Measurements from ENCODE around the gene SELENOK. TPM values are rescaled to one million over a fixed set of nuclear protein-coding genes. Genes with fewer than 3 reads are reported as not detected.

Gene SELENOK
- total and polyA plus RNA-seq, 2 of the 13 experiments (the other 11 are each of a cell fraction or from before 2014, with no cell fraction given): 67.0 to 81.0 TPM

GRCh38 chr3:53891497-53892285 is at the start of gene SELENOK (continued):
- TF ChIP-seq, protein P1, sequence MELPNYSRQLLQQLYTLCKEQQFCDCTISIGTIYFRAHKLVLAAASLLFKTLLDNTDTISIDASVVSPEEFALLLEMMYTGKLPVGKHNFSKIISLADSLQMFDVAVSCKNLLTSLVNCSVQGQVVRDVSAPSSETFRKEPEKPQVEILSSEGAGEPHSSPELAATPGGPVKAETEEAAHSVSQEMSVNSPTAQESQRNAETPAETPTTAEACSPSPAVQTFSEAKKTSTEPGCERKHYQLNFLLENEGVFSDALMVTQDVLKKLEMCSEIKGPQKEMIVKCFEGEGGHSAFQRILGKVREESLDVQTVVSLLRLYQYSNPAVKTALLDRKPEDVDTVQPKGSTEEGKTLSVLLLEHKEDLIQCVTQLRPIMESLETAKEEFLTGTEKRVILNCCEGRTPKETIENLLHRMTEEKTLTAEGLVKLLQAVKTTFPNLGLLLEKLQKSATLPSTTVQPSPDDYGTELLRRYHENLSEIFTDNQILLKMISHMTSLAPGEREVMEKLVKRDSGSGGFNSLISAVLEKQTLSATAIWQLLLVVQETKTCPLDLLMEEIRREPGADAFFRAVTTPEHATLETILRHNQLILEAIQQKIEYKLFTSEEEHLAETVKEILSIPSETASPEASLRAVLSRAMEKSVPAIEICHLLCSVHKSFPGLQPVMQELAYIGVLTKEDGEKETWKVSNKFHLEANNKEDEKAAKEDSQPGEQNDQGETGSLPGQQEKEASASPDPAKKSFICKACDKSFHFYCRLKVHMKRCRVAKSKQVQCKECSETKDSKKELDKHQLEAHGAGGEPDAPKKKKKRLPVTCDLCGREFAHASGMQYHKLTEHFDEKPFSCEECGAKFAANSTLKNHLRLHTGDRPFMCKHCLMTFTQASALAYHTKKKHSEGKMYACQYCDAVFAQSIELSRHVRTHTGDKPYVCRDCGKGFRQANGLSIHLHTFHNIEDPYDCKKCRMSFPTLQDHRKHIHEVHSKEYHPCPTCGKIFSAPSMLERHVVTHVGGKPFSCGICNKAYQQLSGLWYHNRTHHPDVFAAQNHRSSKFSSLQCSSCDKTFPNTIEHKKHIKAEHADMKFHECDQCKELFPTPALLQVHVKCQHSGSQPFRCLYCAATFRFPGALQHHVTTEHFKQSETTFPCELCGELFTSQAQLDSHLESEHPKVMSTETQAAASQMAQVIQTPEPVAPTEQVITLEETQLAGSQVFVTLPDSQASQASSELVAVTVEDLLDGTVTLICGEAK (IDR thresholded peaks at IDR 0.05): peak; percentile 94
- TF ChIP-seq, protein P1 (CRISPR knock-in tag; IDR thresholded peaks at IDR 0.05): peak; percentile 92
- TF ChIP-seq, protein P2, sequence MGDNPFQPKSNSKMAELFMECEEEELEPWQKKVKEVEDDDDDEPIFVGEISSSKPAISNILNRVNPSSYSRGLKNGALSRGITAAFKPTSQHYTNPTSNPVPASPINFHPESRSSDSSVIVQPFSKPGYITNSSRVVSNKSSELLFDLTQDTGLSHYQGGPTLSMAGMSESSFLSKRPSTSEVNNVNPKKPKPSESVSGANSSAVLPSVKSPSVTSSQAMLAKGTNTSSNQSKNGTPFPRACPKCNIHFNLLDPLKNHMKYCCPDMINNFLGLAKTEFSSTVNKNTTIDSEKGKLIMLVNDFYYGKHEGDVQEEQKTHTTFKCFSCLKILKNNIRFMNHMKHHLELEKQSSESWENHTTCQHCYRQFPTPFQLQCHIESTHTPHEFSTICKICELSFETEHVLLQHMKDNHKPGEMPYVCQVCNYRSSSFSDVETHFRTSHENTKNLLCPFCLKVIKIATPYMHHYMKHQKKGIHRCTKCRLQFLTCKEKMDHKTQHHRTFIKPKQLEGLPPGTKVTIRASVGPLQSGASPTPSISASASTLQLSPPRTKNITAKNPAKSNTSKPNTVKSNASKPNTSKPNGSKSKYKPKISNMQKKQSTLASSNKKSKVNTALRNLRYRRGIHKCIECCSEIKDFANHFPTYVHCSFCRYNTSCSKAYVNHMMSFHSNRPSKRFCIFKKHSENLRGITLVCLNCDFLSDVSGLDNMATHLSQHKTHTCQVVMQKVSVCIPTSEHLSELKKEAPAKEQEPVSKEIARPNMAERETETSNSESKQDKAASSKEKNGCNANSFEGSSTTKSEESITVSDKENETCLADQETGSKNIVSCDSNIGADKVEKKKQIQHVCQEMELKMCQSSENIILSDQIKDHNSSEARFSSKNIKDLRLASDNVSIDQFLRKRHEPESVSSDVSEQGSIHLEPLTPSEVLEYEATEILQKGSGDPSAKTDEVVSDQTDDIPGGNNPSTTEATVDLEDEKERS (CRISPR knock-in tag; IDR thresholded peaks at IDR 0.05): peak; percentile 60; the same call in 1 of the 2 replicates
- TF ChIP-seq FOXP1 (IDR thresholded peaks at IDR 0.05) (no peak), FOXP1 (CRISPR knock-in tag; IDR thresholded peaks at IDR 0.05) (no peak)
- TF ChIP-seq, protein P3, sequence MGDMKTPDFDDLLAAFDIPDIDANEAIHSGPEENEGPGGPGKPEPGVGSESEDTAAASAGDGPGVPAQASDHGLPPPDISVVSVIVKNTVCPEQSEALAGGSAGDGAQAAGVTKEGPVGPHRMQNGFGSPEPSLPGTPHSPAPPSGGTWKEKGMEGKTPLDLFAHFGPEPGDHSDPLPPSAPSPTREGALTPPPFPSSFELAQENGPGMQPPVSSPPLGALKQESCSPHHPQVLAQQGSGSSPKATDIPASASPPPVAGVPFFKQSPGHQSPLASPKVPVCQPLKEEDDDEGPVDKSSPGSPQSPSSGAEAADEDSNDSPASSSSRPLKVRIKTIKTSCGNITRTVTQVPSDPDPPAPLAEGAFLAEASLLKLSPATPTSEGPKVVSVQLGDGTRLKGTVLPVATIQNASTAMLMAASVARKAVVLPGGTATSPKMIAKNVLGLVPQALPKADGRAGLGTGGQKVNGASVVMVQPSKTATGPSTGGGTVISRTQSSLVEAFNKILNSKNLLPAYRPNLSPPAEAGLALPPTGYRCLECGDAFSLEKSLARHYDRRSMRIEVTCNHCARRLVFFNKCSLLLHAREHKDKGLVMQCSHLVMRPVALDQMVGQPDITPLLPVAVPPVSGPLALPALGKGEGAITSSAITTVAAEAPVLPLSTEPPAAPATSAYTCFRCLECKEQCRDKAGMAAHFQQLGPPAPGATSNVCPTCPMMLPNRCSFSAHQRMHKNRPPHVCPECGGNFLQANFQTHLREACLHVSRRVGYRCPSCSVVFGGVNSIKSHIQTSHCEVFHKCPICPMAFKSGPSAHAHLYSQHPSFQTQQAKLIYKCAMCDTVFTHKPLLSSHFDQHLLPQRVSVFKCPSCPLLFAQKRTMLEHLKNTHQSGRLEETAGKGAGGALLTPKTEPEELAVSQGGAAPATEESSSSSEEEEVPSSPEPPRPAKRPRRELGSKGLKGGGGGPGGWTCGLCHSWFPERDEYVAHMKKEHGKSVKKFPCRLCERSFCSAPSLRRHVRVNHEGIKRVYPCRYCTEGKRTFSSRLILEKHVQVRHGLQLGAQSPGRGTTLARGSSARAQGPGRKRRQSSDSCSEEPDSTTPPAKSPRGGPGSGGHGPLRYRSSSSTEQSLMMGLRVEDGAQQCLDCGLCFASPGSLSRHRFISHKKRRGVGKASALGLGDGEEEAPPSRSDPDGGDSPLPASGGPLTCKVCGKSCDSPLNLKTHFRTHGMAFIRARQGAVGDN (CRISPR knock-in tag; IDR thresholded peaks at IDR 0.05): peak; percentile 86
- TF ChIP-seq, protein P4, sequence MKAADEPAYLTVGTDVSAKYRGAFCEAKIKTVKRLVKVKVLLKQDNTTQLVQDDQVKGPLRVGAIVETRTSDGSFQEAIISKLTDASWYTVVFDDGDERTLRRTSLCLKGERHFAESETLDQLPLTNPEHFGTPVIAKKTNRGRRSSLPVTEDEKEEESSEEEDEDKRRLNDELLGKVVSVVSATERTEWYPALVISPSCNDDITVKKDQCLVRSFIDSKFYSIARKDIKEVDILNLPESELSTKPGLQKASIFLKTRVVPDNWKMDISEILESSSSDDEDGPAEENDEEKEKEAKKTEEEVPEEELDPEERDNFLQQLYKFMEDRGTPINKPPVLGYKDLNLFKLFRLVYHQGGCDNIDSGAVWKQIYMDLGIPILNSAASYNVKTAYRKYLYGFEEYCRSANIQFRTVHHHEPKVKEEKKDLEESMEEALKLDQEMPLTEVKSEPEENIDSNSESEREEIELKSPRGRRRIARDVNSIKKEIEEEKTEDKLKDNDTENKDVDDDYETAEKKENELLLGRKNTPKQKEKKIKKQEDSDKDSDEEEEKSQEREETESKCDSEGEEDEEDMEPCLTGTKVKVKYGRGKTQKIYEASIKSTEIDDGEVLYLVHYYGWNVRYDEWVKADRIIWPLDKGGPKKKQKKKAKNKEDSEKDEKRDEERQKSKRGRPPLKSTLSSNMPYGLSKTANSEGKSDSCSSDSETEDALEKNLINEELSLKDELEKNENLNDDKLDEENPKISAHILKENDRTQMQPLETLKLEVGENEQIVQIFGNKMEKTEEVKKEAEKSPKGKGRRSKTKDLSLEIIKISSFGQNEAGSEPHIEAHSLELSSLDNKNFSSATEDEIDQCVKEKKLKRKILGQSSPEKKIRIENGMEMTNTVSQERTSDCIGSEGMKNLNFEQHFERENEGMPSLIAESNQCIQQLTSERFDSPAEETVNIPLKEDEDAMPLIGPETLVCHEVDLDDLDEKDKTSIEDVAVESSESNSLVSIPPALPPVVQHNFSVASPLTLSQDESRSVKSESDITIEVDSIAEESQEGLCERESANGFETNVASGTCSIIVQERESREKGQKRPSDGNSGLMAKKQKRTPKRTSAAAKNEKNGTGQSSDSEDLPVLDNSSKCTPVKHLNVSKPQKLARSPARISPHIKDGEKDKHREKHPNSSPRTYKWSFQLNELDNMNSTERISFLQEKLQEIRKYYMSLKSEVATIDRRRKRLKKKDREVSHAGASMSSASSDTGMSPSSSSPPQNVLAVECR (CRISPR knock-in tag; IDR thresholded peaks at IDR 0.05; ENCODE audit: borderline replicate concordance): peak; percentile 89; the same call in 1 of the 2 replicates
